ENCODE measurements around the gene TBC1D24.

TBC1D24 gene

DNA sequence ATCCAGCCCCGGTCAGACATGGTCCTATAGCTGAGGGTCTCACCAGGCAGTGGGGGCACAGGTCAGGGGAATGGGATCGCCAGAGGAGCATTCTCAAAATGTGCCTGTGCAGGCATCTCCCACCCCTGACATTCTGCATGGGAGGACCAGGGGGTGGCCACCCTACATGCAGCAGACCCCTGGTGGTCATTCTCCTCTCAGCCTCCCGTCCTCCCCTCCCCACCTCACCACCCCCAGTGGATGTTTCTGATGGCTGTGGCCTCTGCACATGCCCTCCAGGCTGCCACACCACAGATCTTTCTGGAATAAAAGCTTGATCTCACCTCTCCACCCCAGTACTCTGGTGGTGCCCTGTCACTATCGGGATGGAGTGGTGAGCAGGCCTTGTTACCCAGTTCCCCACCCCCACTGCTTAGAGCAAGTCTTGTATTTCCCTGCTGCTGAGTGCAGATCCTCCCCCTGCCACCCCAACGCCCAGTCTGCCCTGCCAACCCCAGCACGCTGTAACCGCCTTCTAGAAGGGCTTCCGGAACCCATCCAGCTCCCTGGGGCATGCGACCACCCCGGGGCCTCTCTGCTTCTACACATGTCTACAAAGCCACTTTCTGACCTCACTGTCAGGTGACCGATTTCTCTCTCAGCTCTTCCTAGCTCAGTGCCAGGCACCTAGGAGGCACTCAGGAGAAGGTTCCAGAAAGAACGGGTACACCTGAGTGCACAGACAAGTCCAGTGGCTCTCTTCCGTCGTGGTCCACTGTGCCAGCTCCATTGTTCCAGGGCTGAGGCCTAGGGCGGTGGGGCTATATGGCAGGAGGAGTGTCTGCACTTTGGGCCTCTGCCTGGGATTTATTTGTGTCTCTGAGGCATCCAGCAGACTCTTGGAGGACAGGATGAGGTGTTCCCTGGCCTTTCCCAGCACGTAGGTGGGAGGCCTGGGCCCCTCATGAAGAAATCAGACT is 9.3 kb downstream of the TBC1D24 start:
- DNase-seq (ENCODE audit: low spot score), result no peak

DNA sequence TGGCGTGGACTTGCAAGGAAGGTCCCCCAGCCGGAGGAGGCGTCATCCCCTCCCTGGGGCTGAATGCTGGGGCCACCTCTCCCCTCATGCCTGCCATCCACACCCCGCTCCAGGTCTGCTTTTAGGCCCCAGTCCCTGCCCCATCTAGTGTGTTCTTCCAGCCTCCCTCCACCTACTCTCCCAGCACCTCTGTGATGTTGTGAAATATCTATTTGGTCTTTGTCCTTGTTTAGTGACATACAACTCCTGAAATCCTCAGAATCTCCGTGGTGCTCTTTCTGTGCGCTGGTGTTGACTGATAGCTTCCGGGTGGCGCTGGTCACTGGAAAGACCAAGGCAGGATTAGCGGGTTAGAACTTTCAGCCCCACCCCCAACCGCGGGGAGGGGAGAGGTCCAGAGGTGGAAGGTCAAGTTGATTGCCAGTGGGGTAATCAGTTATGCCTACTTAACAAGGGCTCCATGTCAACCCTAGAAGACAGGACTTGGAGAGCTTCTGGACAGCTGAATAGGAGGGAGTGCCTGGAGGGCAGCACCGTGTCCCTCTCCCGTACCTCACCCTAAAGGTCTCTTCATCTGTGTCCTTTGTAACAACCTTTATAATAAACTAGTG is 10.1 kb downstream of the TBC1D24 start:
- no peak for DNase-seq (ENCODE audit: low spot score)

DNA sequence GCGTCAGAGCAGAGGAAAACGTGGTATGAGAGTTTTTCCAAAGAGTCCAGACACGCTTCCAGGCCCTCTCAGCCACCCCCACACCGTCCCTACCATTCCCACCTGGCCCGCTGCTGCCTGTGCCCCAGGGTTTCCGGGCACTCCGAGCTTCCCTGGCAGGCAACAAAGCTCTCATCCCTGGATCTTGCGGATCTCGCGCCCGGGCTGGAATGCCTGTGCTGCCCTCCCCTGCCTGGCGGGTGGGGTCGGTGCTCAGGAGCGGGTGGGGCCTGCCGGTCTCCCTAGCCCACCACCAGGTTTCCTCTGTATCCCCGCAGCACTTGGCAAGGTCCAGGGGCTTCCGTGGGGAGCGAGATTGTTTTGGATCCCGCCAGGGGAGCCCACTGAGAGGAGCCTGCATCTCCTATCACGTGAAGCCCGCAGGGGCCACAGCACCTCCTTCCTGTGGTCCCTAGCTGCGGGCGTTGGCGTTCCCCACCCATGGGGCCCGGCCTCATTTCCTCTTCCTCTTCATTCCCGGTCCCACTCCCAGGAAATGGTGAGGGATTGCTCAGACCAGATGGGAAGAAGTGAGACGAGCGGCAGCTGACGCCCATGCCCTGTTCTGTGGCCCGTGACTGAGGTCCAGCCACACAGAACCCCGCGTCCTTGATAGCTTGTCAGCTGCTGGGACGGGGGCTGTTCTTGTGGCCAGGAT is 11.0 kb downstream of the TBC1D24 start:
- no peak for DNase-seq (ENCODE audit: low spot score)

DNA sequence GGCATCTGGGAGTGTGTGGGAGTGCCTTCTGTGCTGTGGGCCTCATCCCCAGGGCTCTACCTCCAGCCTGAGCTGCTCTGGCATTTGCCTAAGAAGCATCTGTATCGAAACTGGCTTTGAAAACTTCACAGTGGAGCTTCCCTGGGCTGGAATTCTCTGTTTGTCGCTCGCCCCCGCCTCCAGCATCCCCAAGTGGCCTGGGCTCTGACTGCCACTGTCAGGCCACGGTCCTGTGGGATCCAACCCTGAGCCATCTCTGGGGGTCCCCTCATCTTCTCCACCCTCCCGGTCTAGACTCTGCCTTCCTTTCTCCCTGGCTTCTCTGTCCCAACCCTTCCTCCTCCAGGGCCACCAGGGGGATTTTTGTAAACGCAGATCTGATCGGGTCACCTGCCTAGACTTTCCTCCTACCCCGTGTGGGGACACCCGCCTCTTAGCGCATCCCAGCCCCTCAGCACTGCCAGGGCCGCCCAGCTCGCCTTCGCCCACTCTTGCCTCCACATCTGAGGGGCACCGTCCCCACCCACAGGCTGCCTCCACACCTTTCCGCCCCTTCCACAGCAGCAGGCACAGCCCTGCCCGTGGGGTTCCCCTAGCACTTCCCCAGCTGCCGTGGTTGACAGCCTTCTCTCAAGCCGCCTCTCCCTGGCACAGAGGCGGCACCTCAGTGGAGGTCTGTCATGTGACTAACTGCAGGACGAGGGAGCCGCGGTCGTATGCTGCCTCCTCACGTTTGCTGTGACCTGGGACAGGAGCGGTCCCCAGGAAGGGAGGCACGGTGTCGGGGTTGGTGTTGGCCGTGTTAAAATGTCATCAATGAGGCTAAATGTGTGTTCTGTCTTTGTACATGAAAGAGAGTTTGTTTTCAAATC is 12.0 kb downstream of the TBC1D24 start:
- DNase-seq (ENCODE audit: low spot score), result no peak

DNA sequence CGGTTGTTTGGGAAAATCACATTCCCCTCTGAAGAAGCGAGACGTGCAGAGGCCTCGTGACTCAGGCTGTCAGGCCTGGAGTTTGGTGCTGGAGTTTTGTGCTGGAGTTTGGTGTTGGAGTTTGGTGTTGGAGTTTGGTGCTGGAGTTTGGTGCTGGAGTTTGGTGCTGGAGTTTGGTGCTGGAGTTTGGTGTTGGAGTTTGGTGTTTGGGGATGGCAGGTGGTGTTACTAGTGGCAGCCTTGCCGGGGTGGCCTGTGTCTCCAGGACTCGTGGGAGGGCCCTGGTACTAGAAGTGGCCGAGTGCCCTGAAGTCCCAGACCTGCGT is 12.6 kb downstream of the TBC1D24 start:
- no peak for DNase-seq (ENCODE audit: low spot score)

DNA sequence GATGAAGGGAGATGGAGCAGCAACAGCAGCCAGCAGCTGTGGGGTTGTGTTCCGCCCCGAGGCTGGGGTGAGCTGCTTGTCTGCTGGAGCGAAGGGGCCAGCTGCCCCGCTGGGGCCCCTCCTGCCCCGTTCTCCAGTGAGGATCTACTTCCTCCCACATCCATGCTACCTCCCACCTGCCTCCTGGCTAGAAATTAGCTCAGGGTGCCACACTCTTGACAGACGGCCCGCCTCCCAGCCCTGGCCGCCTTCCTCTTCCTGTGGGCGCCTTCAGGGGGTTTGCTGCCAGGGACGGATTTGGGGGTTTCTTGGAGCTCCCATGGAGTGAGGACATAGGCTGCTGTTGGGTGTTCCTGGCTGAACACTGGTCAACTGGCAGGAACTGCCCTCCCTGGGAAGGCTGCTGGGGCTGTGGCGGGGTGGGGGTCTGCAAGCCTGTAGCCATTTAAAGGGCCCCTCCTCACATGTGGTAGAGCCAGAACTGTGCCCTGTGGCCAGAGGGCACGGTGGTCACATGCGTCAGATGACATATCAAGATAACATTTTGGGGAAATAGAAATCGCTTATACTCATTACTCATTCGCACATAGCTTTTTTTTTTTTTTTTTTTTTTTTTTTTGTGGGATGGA is 13.1 kb downstream of the TBC1D24 start:
- no peak for DNase-seq (ENCODE audit: low spot score)

DNA sequence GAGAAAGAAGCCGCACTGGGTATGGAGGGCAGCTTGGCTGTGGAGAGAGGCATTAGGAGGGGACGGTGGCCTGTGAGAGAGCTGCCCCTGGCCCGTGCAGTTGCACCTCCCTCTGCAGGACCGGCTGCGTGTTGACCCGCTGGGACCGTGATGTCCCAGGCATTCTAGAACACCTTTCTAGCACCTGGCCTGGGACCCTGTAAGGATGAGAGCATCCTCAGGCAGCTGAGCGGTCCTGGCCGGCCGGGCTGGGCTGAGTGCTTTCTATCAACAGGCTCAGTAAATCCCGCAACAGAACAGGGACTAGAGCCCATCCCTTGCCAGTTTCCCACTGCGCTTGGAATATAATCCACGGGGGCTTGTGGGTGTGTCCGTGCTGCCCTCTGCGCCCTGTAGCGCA is 14.7 kb downstream of the TBC1D24 start:
- no peak for DNase-seq (ENCODE audit: low spot score)

DNA sequence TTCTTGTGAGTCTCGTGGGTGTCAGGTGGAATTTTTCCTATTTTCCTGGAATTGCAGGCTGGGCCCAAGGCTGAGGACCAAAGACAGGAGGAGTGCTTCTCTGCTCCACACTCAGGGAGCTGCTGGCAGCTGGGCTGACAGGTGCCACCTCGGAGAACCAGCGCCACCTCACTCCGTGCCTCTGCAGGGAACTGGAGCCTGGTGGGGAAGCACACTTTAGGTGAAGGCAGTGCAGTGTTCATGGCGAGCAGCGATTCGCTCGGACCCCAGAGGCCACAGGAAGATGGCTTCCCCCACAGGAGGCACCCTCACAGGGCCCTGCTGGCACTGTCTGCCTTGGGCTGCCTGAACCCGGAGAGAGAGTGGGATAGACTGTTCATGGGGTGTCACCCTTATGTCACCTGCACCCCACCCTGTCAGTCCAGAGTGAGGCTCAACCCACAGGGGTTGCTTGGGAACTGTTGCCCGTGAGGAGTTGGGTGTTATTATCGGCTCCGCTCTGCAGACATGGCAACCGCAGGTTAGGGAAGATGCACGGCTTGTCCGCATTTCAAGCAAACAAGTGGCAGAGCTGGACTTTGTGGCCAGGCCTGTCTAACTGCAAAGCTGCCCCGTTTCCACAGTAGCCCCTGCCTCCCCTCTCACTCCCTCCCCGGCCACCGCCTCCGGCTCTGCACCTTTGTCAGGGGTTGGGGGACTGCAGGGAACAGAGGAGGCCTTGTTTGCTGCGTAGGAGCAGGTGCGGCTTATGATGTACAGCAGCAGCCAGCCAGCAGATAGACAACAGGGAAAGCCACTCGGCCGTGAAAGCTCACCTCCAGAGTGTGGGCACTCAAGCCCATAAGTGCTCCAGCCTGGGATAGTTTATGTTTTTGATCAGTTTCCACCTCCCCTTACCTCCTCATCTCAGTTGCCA is 15.5 kb downstream of the TBC1D24 start:
- DNase-seq (ENCODE audit: low spot score), result no peak

DNA sequence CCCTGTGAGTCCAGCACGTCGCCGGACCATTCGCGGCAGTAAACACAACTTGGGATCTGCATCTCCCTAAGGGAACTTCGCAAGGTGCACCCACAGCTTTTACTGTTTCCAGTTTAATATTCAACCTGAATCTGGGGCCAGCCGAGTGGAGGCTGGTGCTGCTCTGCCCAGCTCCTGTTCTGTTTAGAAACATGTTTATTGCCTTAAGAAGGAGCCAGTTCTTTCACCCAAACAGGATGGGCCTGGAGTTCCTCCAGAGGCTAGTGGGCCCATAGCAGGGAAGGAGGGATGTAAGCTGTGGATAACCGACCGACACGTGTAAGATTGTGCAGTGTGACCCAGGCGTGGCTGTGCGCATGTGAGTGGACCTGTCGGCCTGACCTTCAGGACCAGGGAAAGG is 17.4 kb downstream of the TBC1D24 start:
- no peak for DNase-seq (ENCODE audit: low spot score)

DNA sequence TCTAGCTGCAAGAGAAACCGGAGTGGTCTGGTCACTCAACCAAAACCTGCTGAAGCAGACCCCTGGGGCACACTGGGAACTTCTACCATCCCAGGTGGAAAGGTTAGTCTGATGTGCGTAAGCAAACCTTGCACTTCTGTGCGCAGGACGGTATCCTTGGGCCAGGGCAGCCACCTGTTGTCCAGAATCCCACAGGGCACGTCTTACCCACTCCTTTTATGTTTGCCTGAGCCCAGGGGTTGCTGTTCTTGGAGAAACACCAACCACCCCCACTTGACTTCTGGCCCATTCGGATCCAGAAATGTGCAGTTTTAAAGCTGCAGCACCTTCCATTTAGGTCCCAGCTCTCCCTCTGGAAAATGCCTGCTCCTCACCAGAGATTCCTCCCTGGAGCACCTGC is 18.7 kb downstream of the TBC1D24 start:
- no peak for DNase-seq (ENCODE audit: low spot score)

DNA sequence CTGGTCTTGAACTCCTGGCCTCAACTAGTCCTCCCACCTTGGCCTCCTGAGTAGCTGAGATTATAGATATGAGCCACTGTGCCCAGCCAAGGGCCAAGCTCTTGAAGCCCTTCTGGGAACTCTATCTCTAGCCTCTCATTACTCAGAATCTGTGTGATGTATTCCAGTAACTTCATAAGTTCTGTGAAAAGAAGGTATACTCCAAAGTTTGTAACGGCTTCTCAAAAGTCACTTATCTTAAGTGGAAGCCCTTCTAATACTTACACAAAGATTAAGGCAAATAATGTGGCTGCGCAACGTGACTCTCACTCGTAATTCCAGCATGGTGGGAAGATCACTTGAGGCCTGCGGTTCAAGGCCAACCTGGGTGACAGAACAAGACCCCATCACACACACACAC is 19.7 kb downstream of the TBC1D24 start:
- no peak for DNase-seq (ENCODE audit: low spot score)

DNA sequence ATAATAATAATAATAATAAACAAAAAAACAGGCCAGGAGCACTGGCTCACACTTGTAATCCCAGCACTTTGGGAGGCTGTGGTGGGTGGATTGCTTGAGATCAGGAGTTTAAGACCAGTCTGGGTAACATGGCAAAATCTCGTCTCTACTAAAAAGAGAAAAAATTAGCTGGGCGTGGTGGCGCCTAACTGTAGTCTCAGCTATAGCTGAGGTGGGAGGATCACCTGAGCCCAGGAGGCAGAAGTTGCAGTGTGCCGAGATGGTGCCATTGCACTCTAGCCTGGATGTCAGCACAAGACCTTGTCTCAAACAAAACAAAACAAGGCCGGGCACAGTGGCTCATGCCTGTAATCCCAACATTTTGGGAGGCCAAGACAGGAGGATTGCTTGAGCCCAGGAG is 20.1 kb downstream of the TBC1D24 start:
- DNase-seq (ENCODE audit: low spot score), result no peak

DNA sequence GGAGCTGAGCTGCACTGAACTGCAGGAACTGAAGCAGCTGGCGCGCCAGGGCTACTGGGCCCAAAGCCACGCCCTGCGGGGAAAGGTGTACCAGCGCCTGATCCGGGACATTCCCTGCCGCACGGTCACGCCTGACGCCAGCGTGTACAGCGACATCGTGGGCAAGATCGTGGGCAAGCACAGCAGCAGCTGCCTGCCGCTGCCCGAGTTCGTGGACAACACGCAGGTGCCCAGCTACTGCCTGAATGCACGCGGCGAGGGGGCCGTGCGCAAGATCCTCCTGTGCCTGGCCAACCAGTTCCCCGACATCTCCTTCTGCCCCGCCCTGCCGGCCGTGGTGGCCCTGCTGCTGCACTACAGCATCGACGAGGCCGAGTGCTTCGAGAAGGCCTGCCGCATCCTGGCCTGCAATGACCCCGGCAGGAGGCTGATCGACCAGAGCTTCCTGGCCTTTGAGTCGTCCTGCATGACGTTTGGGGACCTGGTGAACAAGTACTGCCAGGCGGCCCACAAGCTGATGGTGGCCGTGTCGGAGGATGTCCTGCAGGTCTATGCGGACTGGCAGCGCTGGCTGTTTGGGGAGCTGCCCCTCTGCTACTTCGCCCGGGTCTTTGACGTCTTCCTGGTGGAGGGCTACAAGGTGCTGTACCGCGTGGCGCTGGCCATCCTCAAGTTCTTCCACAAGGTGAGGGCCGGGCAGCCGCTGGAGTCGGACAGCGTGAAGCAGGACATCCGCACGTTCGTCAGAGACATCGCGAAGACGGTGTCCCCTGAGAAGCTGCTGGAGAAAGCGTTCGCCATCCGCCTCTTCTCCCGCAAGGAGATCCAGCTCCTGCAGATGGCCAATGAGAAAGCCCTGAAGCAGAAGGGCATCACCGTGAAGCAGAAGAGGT is 21.5 kb downstream of the TBC1D24 start:
- DNase-seq (ENCODE audit: low spot score), result no peak

DNA sequence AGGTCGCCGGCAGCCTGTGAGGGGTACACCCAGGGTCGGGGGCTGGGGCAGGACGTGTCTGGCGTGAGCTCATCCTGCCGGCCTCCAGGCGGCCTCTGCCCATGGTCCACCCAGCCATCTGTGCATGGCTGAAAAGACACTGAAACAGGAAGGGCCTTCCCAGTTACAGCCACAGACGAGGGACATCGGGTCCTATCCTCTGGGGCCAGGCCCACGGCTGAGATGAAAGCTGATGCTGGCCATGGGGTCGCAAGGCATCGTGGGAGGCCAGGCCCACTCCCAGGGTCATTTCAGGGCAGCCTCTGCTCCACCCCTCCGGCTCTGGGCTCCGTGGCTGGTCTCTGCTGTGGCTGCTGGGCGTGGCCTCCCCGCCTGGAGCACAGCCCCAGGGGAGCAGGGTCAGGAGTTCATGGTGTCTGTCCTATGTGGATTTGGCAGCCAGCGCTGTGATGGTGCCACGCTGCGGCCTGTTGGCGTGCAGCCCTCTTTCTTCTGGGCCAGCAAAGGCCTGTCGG is 22.2 kb downstream of the TBC1D24 start:
- peak; percentile 74 for DNase-seq (ENCODE audit: low spot score)

DNA sequence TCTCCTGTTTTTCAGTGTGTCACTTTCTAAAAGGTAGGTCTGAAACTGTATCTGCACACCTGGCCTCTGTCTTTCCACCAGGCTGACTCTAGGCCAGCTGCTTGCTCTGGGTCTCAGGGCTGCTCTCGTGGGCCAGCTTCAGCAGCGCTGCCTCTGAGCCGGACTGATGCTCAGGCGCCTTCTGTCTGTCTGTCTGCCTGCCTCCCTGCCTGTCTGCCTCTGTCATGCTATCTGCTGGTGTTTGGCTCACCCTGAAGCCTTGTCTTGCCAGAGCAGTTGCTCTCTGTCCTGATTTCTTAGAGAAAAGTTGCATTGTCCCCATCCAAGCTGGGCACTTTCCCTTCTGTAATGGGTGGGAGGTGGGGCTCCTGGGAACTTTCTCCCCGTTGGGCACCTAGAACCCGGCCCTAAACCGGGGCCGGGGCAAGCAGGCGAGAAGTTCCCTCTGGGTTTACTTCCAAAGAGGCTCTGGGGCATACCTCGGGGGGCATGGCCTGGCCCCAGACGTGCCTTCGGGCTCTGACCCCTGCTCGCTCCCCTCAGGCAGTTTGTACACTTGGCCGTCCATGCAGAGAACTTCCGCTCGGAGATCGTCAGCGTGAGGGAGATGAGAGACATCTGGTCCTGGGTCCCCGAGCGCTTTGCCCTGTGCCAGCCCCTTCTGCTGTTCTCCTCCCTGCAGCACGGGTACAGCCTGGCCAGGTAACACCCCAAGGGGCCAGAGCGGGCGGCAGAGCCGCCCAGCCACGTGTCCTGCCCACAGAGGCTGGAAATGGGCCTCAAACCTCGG is 23.0 kb downstream of the TBC1D24 start:
- no peak for DNase-seq (ENCODE audit: low spot score)

DNA sequence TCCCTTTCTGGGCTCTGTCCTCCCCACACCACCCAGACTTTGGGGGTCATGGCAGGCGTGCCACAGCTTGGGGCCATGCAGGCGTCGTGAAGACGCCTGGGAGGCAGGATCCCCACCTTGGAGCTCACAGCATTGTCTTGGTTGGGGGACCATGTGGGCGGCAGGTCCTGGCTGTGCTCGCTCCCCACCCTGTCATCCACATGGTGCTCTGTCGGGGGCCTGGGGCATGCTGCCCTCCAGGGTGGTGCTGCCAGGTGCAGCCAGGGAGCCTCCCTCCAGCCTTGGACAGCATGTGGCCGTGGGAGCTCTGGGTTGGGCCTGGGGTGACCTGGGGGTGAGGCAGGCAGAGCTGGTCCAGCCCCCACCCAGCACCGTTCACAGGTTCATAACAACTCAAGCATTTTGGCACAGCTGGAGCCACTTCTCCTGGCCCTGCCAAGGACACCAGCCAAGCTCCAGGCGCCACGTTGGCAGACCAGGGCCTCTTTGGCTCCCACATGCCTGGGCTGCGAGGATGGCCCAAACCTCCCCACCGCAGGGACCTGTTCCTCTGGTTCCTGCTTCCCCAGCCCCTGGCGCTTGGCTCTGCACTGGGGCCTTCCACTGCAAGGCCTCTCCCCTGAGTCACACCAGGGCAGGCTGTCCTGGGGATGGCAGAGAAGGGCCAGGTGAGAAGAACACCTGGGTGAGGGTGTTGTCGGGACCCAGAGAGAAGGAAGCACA is 23.8 kb downstream of the TBC1D24 start:
- DNase-seq (ENCODE audit: low spot score), result no peak

DNA sequence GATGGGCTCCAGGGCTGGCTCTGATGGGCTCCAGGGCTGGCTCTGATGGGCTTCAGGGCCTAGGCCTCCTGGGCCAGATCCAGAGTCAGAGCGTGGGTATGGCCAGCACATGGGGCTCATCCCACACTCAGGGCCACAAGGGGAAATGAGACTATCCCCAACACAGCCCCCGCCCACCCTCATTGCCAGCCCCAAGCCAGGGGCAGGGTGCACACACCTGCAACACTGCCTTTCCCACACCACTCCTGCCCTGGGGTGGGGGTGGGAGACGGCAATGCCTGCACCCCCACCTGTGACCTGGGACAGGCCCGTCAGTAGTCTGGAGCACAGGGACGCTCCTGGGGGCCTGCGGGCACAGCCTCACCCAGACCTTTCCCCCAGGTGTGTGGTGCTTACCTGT is 24.5 kb downstream of the TBC1D24 start:
- no peak for DNase-seq (ENCODE audit: low spot score)

DNA sequence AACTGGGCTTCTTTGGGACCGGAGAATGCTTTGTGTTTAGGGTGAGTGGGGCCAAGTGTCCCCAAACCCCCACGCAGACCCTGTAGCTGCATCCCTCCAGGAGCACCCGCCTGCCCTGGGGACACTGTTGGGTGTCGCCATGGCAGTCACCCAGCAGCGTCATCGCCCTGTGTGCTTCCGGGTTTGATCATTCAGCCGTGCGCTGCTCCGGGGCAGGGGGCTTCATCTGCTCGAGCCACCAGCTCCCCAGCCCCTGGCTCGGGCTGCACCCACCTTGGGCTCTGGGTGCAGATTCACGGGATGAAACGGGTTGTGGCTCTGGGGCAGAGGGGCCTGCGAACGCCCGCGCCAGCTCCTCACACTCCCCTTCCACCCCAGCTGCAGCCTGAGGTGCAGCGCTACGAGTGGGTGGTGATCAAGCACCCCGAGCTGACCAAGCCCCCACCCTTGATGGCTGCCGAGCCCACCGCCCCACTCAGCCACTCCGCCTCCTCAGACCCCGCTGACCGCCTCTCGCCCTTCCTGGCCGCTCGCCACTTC is 25.0 kb downstream of the TBC1D24 start:
- DNase-seq (ENCODE audit: low spot score), result no peak
